HUES64 (cell line): ENCODE data around the gene UGP2.

Source experiments
- H3K27ac ChIP-seq: 2 replicates; pipeline ENCODE4 v1.7.0; 2013; ENCODE audit warnings: low read depth, low read length, inconsistent platforms
- H3K27me3 ChIP-seq: 2 replicates; pipeline ENCODE4 v1.6.1; 2013; ENCODE audit warnings: mild to moderate bottlenecking, low read length; ENCODE audit not compliant: insufficient read depth
- H3K36me3 ChIP-seq: 2 replicates; pipeline ENCODE4 v1.6.1; 2013; ENCODE audit warnings: mild to moderate bottlenecking, low read length; ENCODE audit not compliant: insufficient read depth
- H3K4me1 ChIP-seq: 2 replicates; pipeline ENCODE4 v1.6.1; 2013; ENCODE audit warnings: mild to moderate bottlenecking, low read length, moderate library complexity; ENCODE audit not compliant: insufficient read depth
- H3K4me3 ChIP-seq: 2 replicates; pipeline ENCODE4 v1.5.1; 2013; ENCODE audit warnings: mild to moderate bottlenecking, low read length, moderate library complexity
- H3K9ac ChIP-seq: 2 replicates; pipeline ENCODE4 v1.6.1; 2013; ENCODE audit warnings: mild to moderate bottlenecking, low read depth, low read length
- H3K9me3 ChIP-seq: 2 replicates; pipeline ENCODE4 v1.6.1; 2013; ENCODE audit warnings: low read depth, low read length; ENCODE audit not compliant: insufficient read depth
- WGBS: fragments of 150-250, 120-280 bp; methylation state at CpG from one replicate; pipeline ENCODE4 v1.1.7; 2013; ENCODE audit warnings: missing lambda C conversion rate; 5-methylcytosine and 5-hydroxymethylcytosine counted together

Gene UGP2

DNA sequence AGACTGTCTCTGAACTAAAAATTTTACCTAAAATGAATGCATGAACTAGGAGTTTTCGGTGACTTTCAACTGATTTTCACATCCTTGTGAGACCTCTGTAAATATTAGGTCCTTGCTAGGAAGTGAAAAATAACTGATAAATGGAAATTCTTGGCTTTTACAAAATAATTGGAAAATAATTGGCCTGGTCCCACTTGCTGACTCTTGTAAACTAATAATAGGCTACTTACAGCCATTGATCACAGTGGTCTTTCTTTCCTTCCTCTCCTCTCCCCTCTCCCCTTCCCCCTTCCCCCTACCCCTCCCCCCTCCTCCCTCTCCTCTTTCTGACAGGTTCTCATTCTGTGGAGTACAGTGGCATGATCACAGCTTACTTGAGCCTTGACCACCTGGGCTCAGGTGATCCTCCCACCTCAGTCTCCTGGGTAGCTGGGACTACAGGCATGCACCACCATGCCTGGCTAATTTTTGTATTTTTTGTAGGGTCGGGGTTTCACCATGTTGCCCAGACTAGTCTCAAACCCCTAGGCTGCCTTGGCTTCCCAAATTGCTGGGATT is 38.3 kb downstream of the UGP2 start:
- Histone ChIP-seq H3K4me3 (no peak overlapping the region), H3K27me3 (no peaks in the 10 kb centered on the region), H3K9ac (no peak overlapping the region), H3K36me3 (peaks cover 93% of the 10 kb centered on the region), H3K4me1 (peaks cover 33% of the 10 kb centered on the region), H3K9me3 (no peaks in the 10 kb centered on the region), H3K27ac (peak overlapping the region; percentile 20; the same call in 1 of the 2 replicates)
- 66% methylated on average over 2 of the region's 2 CpGs for WGBS

DNA sequence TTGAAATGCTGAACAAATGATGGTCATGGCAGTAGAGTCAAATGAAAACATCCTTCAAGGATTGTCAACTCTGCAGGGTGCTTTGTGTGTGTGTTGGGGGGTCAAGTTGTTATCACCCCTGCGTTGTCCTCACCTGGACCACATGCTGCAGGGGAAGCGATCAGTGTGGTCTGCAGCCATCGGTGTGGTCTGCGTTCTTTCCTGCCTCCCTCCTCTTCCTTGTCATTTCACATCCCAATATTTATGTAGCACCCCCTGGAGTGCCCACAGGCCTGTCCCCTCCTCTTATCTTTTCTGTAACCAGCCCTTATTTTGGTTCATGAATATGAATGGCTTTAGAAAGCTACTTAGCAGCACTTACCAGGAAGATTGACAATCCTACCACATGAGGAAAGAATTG is 38.9 kb downstream of the UGP2 start:
- H3K4me1 ChIP-seq, result peaks cover 28% of the 10 kb centered on the region
- H3K27me3 ChIP-seq, result no peaks in the 10 kb centered on the region
- H3K4me3 ChIP-seq, result no peak overlapping the region
- no peak overlapping the region for H3K9ac ChIP-seq
- H3K27ac ChIP-seq, result peak overlapping the region; percentile 20; the same call in 1 of the 2 replicates
- 29% methylated on average over 4 of the region's 4 CpGs for WGBS
- H3K36me3 ChIP-seq, result peaks cover 93% of the 10 kb centered on the region
- H3K9me3 ChIP-seq, result no peaks in the 10 kb centered on the region

DNA sequence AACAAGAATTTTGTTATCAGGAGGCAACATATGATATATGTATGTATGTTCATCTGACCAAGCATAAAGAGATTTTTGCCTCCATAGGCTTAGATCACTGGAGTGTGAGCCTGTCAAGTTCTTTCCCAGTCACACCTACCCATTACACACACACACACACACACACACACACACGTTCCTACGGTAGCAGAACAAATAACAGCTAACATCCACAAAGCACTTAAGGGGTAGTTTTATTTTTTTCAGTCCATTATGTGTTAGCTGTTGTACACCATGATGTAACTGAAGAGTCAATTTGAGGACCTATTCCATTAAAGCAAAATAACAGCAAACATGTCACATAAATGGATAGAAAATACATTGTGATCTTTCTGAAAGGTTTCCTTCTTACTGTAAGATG is 39.5 kb downstream of the UGP2 start:
- peak overlapping the region; percentile 19; the same call in 1 of the 2 replicates for H3K27ac ChIP-seq
- H3K27me3 ChIP-seq, result no peaks in the 10 kb centered on the region
- H3K36me3 ChIP-seq, result peaks cover 93% of the 10 kb centered on the region
- H3K4me1 ChIP-seq, result peaks cover 25% of the 10 kb centered on the region
- WGBS, result no CpG with 5 or more reads among the region's 2 CpGs
- no peak overlapping the region for H3K9ac ChIP-seq
- no peak overlapping the region for H3K4me3 ChIP-seq
- no peaks in the 10 kb centered on the region for H3K9me3 ChIP-seq

DNA sequence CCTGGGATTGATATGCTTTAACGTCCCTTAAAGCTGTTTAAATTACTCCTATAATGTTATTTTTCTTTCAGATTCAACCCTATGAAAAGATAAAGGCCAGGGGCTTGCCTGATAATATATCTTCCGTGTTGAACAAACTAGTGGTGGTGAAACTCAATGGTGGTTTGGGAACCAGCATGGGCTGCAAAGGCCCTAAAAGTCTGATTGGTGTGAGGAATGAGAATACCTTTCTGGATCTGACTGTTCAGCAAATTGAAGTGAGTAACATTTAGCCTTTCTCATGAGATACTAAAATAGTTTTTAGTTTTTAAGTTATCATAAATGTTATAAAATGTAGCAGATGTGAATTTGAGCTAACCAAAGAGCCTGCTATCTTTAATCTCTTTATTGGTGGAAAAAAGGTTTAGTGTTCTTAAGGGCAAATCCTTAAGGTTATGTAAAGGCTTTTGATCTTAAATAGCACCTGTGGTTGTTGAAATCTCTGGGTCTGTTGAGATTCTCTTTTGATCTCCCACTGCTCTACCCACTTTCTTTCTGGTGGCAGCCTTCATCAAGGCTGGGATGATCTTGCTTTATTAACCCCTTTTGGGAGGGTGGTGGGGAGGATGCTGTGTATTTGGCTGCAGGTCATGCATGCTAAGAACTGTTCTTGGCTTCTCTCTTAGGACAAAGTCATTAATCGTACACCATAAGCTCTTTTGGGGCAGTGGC is 40.9 kb downstream of the UGP2 start:
- peaks cover 25% of the 10 kb centered on the region for H3K4me1 ChIP-seq
- H3K36me3 ChIP-seq, result peaks cover 93% of the 10 kb centered on the region
- no peaks in the 10 kb centered on the region for H3K9me3 ChIP-seq
- H3K27ac ChIP-seq, result peak overlapping the region; percentile 32; the same call in 1 of the 2 replicates
- H3K27me3 ChIP-seq, result no peaks in the 10 kb centered on the region
- 87% methylated on average over 3 of the region's 3 CpGs for WGBS
- H3K4me3 ChIP-seq, result no peak overlapping the region
- H3K9ac ChIP-seq, result no peak overlapping the region

DNA sequence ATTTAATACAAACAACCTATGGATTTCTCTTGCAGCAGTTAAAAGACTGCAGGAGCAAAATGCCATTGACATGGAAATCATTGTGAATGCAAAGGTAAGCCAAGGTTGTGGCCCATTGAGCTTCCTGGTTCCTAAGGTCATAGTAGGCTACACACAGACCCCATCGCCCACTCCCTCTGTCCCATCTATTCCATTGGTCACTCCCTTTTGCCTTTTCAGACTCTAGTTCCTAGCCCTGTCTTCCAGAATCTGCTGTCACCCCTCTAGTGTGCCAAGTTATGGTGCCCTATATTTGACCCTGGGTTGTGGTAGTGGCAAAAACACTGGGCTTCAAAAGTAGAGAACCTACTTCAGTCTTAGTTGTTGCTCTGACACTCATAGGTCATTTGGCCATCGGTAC is 44.7 kb downstream of the UGP2 start:
- no peak overlapping the region for H3K9ac ChIP-seq
- no peak overlapping the region for H3K4me3 ChIP-seq
- no peaks in the 10 kb centered on the region for H3K27me3 ChIP-seq
- no peak overlapping the region for H3K27ac ChIP-seq
- WGBS, result 96% methylated on average over 2 of the region's 2 CpGs
- H3K36me3 ChIP-seq, result peaks cover 100% of the 10 kb centered on the region
- H3K9me3 ChIP-seq, result no peaks in the 10 kb centered on the region
- H3K4me1 ChIP-seq, result no peaks in the 10 kb centered on the region

DNA sequence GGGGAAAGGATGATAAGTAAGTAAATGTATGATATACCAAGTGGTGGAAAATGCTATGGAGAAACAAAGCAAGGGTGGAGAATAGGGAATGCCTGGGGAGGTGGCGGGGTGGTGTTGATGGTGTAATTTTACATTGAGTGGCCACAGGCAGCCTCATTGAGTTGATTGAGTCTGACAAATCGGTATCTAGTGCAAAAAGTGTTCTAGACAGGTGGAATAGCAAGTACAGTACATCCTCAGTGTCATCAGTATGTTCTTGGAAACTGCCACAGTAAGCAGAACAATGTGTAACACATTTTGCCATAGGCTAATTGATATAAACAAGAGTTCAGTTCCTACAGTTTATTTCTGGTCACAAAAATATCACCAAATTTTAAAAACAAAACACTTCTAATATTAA is 46.4 kb downstream of the UGP2 start:
- no peak overlapping the region for H3K9ac ChIP-seq
- no peak overlapping the region for H3K4me3 ChIP-seq
- H3K36me3 ChIP-seq, result peaks cover 100% of the 10 kb centered on the region
- no peaks in the 10 kb centered on the region for H3K4me1 ChIP-seq
- no peaks in the 10 kb centered on the region for H3K27me3 ChIP-seq
- H3K9me3 ChIP-seq, result no peaks in the 10 kb centered on the region
- WGBS, result 92% methylated on average over 2 of the region's 2 CpGs
- no peak overlapping the region for H3K27ac ChIP-seq

DNA sequence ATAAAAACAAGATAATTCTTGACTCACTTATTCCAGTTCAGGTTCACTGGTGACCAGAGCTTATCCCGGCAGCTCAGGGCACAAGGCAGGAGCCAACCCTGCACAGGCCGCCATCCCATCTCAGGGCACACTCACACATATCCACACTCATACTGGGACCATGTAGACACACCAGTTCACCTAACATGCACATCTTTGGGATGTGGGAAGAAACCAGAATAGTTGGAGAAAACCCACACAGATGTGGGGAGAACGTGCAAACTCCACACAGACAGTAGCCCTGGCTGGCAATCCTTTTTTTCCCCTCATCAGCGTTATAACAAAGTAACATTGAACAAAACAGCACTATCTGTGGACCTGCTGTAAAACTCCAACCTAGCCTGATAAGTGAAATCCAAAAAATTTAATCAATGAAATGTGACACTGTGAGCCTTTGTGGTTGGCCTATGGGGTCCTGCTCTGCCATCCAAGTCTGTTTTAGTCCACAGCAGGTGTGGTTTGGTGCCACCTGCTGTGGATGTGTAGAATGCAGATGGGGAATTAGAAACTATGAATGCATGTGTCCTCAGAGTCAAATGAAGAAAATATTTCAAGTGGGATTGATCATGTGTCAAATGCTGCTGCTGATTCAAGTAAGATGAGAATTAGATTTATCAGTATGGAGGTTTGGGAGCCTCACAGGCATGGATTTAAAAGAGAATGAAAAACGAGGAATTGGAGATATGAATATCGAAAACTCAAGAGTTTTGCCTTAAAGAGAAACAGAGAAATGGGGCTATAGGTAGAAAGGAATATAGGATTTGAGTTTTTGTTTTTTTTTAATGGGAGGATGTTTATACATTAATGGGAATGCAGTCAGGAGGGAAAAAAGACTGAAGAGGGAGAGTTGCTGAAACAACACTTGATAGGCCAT is 47.0 kb downstream of the UGP2 start:
- no peaks in the 10 kb centered on the region for H3K27me3 ChIP-seq
- 94% methylated on average over 6 of the region's 6 CpGs for WGBS
- H3K9me3 ChIP-seq, result no peaks in the 10 kb centered on the region
- H3K4me1 ChIP-seq, result no peaks in the 10 kb centered on the region
- peaks cover 100% of the 10 kb centered on the region for H3K36me3 ChIP-seq
- H3K4me3 ChIP-seq, result no peak overlapping the region
- H3K9ac ChIP-seq, result no peak overlapping the region
- H3K27ac ChIP-seq, result no peak overlapping the region

DNA sequence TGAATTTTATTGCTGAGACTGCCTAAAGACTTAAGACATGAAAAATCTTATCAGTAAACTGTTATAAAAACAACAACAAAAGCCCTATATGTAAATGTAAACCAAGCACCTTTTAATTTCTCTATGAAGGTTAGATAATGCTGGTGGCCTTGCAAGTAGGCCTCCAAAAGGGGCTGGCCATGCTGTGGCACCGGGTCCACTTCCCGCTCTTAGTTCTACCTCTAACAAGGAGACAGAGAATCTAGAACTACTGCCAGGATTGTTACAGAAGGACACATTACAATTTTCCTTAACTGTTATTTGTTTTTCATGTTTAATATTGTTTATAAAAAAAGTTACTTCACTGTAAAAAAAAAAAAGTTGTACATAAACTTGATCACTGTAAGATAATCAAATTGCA is 49.0 kb downstream of the UGP2 start:
- no peaks in the 10 kb centered on the region for H3K4me1 ChIP-seq
- WGBS, result 91% methylated on average over 2 of the region's 2 CpGs
- no peak overlapping the region for H3K4me3 ChIP-seq
- H3K27me3 ChIP-seq, result no peaks in the 10 kb centered on the region
- peaks cover 88% of the 10 kb centered on the region for H3K36me3 ChIP-seq
- H3K9ac ChIP-seq, result no peak overlapping the region
- no peaks in the 10 kb centered on the region for H3K9me3 ChIP-seq
- no peak overlapping the region for H3K27ac ChIP-seq

DNA sequence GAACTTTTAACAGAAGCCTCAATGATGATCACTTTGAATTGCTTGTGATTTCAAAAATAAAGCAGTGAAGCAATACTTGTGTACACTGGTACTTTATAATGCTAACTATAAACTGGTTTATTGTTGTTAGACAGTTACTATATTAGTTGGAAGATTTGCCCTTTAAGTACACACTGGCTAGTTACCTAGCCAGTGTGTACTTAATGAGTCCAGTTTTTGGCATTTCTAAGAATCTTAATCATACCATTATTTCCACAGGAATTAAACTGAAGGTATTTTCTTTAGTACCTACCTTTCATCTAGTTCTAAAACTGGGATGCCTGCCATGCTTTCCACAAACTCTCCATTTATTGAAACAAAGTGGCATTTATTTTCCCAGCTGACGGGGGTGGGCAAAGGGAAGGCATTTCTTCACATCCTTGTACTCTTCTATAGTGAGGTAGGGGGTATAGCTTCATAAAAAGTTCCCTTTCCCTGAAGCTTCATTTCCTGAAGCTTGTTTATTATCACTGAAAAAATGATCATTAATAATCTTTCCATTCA is 49.9 kb downstream of the UGP2 start:
- Histone ChIP-seq H3K9ac (no peak overlapping the region), H3K27ac (no peak overlapping the region), H3K4me1 (no peaks in the 10 kb centered on the region), H3K27me3 (no peaks in the 10 kb centered on the region), H3K9me3 (no peaks in the 10 kb centered on the region), H3K36me3 (peaks cover 87% of the 10 kb centered on the region), H3K4me3 (no peak overlapping the region)
- WGBS, result no CpG with 5 or more reads among the region's 1 CpG

DNA sequence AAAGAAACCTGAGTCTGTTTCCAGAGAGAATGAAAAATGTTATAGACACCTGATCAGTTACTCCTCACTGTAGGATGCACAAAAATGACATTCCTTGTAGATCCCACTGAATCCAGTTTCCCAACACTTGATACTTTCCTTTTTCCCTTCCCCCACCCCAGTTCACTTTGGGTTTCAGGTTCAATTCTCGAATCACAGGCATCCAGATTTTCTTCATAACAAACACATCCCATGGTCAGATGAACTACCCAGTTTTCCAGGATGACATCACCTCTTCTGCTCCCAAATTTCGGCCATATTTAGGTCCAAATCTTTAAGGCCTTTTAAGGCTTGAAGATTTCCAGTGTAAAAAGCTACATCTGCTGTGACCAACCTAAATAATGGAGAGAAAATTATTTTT is 51.5 kb downstream of the UGP2 start:
- 89% methylated on average over 2 of the region's 2 CpGs for whole genome bisulfite sequencing
- Histone ChIP-seq H3K27ac (no peak overlapping the region), H3K27me3 (no peaks in the 10 kb centered on the region), H3K36me3 (peaks cover 80% of the 10 kb centered on the region), H3K9me3 (no peaks in the 10 kb centered on the region), H3K4me3 (no peak overlapping the region), H3K4me1 (no peaks in the 10 kb centered on the region), H3K9ac (no peak overlapping the region)

DNA sequence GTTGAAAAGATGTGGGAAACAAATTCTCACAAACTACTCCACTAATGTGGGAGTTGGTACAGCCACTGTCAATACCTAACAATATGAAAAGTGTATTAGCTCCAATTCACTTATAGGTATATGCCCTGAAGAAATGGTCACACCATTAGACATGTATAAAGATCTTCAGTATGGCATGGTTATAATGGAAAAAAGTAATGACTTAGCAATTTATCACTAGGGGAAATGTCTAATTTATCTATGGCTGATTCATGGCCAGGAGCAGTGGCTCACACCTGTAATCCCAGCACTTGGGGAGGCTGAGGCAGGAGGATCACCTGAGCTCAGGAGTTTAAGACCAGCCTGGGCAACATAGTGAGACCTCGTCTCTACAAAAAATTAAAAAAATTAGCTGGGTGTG is 52.5 kb downstream of the UGP2 start:
- H3K9me3 ChIP-seq, result no peaks in the 10 kb centered on the region
- no peaks in the 10 kb centered on the region for H3K4me1 ChIP-seq
- peaks cover 74% of the 10 kb centered on the region for H3K36me3 ChIP-seq
- no peak overlapping the region for H3K27ac ChIP-seq
- no peak overlapping the region for H3K4me3 ChIP-seq
- H3K9ac ChIP-seq, result no peak overlapping the region
- no peaks in the 10 kb centered on the region for H3K27me3 ChIP-seq
- 85% methylated on average over 1 of the region's 1 CpG for WGBS
